GM10266 (cell line): ENCODE results near the gene GALNT18.

Experiments
- DNase-seq: peaks from one replicate; pipeline ENCODE4 v3.0.0; 2012; ENCODE audit errors: extremely low spot score
- CTCF ChIP-seq: IDR thresholded peaks from 2 replicates; pipeline ENCODE4 v1.5.1; 2012; ENCODE audit warnings: mild to moderate bottlenecking, low read depth; ENCODE audit not compliant: control insufficient read depth, insufficient read depth; ENCODE audit errors: missing control alignments

Gene GALNT18

GRCh38 chr11:11260903-11261302 lies 360.9 kb downstream of the GALNT18 start:
- DNase-seq = no peak
- no peak for TF ChIP-seq CTCF

DNA sequence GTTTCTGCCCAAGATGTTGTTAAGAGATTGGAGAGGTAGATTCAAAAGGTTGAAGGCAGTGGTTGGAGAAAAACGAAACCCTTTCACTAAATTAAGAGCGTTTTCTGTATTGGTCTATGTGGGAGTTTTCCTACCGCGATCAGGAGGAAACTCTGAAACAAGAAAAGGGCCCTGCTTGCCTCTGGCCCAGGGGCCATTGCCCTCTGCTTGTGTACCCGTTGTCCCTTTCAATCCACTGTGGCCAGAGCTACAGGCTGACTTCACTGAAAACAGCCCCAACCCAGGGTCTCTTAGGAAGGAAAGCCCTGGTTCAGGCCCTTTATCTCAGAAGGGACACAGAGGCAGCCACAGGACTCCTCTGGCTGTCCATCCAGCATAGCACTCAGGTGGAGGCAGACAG lies 367.8 kb downstream of the GALNT18 start:
- no peak for TF ChIP-seq CTCF
- DNase-seq = no peak

DNA sequence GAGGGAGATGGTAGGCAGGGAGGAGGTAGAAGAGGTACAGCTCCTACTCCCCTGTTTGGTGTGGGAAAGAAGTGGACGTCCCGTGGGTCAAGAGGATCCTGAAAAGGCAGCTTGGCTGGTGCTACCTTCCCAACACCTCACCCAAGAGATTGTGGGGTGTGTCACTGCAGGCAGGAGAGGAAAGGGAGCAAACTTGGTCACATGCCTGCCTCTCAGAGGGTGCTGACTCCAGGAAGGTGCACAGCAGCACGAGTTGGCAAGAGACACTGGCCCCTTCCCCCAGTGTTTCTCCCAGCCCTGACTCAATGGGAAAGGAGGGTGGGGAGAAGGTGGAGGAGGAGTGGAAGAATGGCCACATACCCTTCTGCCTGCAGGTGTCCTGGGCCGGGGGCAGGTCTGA lies 368.3 kb downstream of the GALNT18 start:
- no peak for TF ChIP-seq CTCF

GRCh38 chr11:11252403-11252802 lies 369.4 kb downstream of the GALNT18 start:
- no peak for TF ChIP-seq CTCF
- DNase-seq = no peak

More for the DNA sequence above, 368.3 kb downstream of the GALNT18 start:
- DNase-seq = no peak

GRCh38 chr11:11251394-11251970 lies 370.3 kb downstream of the GALNT18 start:
- no peak for DNase-seq
- TF ChIP-seq CTCF = no peak

- no peak for DNase-seq
- no peak for TF ChIP-seq CTCF
These were observed 371.3 kb downstream of the GALNT18 start for GRCh38 chr11:11250470-11250869.

GRCh38 chr11:11247576-11247975 lies 374.2 kb downstream of the GALNT18 start:
- no peak for DNase-seq
- TF ChIP-seq CTCF = no peak
